Hepatic stellate cell (primary cell): ENCODE data around the gene PCNX3.

ENCODE experiments used
- DNase-seq: peaks from one replicate; pipeline ENCODE4 v3.0.0; 2011; ENCODE audit warnings: low spot score

PCNX3 gene

DNA sequence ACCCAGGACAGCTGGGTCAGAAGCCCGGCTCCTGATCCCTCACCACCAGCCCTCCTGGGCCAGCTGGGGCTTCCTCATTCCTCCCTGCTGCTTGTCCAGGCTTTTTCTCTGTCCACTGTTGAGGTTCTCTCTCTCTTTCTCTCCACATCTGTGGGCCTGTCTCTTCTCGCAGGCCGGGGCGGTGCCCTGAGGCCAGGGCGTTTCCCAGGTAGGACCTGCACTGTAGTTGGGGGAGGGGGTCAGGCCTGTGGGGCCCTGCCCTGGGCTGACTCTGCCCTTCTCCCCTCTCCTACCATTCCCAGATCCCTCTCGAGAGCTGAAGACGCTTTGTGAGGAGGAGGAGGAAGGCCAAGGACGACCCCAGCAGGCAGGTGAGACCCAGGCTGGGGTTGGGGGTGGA lies 34.8 kb upstream of the PCNX3 start:
- no peak for DNase-seq

DNA sequence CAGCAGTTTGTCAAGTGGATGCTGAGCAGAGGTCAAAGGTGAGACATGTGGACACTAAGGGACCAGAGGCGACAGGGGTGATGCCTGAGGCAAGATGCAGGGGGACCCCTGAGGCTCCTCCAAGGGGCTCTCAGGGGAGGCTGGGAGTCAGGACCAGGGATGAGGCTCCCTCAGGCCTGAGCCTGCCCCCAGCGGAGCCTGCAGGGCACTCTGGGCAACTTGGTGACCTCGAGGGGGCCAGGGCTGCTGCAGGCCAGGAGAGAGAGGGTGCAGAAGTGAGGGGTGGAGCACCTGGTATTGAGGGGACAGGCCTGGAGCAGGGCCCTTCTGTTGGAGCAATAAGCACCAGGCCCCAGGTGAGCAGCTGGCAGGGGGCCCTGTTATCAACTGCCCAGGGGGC lies 33.6 kb upstream of the PCNX3 start:
- no peak for DNase-seq

DNA sequence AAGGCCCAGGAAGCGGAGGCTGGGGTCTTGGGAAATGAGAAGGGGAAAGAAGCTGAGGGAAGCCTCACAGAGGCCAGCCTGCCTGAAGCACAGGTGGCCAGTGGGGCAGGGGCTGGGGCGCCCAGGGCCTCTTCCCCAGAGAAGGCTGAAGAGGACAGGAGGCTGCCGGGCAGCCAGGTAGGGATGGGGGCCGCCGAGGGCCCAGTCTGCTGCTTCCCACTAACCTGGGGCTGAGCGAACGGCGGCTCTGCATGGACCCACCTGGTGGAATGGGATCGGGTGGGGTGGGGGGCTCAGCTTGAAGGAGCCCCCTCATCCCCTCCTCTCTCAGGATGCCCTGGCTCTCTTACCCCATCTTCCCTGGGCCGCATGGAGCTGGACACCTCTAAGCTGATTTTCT lies 32.0 kb upstream of the PCNX3 start:
- no peak for DNase-seq

DNA sequence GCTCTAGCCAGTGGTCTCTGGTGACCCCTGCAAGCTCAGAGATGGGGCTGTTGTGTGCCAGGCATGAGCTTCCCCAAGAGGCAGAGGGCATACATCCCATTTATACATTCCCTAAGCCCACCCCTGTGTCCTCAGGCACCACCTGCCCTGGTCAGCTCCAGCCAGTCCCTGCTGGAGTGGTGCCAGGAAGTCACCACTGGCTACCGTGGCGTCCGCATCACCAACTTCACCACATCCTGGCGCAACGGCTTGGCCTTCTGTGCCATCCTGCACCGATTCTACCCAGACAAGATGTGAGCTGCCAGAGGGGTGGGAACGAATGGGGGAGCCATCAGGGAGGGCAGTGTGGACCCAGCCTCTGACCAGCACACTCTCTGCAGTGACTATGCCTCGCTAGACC lies 31.5 kb upstream of the PCNX3 start:
- DNase-seq = no peak

DNA sequence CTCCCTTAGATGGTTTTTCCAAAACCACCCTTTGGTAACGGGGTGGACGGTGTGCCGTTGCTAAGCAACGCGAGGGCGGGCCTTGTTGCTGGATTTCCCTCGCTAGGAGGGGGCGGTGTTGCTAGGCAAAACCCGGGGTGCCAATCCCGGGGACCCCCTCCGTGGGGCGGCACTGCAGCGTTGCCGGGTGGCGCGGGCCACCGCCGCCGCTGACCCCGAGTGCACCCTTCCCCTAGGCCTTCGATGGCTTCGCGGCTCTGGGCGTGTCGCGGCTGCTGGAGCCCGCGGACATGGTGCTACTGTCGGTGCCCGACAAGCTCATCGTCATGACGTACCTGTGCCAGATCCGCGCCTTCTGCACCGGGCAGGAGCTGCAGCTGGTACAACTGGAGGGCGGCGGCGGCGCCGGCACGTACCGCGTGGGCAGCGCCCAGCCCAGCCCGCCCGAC lies 30.8 kb upstream of the PCNX3 start:
- no peak for DNase-seq

DNA sequence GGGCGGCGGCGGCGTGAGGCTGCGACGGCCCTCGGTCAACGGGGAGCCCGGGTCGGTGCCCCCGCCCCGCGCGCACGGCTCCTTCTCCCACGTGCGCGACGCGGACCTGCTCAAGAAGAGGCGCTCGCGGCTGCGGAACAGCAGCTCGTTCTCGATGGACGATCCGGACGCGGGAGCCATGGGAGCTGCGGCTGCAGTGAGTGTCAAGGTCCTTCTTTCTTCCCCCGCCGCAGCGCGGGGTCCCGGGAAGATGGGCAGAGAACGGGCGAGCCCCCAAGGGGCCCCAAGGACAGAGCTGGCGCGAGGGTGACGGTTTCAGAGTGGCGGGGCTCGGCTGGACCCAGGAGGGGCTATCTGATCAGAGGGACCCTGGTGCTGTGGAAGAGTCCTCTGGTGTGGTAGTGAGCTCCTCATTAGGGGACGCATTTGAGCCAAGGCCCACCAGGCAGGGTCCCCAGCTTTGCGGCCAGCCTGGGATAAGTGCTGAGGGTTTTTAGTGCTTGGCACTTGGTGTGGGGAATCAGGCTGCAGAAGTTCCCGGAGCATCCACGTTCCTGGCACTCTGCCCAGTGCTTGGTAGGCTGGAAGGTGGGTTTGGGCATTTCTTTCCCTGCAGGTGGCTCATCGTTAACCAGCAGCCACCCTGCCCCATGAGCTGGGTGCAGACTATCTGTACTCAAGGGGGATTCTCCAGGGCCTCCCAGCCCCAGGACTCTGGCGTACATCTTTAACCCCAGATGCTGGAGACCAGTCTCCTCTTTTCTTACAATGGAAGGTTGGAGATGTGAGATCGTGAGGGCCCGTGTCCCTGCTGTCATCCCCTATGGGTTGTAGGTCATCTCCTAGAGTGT lies 30.0 kb upstream of the PCNX3 start:
- no peak for DNase-seq

DNA sequence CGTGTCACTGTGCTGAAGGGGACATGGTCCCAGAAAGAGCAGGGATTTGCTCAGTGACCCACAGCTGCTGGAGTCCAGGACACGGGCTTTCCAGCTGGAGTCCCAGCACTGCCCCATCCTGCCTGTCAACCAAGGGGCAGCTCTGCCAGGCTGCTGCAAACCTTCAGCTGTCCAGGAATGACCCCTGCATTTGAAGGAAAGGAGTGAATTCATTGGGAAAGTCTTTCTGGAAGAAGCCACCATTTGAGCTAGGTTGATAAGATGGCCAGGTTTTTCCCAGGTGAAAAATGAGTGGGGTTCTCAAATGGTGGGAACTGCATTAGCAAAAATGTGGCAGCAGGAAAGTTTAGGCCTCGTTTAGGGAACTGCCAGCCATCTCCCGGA lies 29.3 kb upstream of the PCNX3 start:
- no peak for DNase-seq

DNA sequence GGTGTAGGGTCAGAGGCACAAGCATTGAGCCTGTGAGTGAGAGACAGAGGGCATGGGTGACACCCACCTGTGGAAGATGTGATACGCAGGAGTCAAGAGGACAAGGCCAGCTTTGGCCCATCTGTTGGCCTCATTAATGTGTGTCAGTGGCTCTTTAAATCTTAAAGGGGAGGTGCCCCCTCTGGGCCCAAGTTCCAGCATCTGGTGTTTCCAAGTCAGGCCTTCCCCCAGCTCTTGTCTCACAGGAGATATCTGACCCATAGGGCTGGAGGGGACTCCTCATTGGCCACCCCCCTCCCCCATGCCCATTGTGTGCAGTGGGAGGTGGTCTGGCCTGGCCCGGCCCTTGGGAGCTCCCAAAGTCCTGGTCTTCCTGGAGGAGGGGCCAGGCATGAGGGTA lies 28.9 kb upstream of the PCNX3 start:
- peak; percentile 75 for DNase-seq

DNA sequence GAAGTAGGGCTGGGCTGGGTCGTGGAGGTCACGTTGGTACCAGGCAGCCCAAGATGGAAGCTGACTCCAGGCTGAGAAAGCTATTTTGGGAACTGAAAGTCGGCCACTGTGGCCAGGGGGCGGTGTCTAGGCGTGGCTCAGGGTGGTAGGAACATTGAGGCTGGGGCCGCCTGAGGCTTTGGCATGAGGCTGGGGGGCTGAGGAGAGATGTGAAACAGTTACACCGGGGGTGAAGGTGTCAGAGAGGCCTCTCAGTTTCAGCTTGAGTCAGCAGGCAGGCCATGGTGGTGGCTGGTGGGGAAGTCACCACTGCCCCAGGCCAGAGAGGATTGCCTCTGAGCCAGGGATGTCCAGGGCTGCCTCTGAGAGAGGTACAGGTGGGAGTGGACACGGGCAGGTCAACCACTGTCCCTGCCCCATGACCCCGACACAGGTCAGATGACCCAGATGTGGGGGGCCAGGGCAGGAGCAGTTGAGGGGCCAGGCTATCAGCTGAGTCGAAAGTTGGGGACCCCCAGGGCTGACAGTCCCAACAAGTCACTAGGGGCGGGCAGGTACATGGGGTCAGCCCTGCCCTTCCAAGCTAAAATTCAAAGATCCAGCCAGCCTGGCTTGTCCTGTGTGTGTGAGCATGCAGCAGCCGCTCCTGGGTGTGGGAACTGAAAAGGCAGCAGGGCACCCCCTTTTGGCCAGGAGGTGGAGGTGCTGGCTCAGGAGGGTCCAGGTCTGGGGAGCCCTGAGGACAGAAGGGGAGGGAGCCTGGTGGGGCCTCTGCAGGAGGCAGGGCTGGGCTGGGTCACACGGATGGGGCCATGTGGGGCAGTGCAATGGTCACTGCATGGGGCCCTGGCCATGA lies 27.1 kb upstream of the PCNX3 start:
- DNase-seq = peak; percentile 72

DNA sequence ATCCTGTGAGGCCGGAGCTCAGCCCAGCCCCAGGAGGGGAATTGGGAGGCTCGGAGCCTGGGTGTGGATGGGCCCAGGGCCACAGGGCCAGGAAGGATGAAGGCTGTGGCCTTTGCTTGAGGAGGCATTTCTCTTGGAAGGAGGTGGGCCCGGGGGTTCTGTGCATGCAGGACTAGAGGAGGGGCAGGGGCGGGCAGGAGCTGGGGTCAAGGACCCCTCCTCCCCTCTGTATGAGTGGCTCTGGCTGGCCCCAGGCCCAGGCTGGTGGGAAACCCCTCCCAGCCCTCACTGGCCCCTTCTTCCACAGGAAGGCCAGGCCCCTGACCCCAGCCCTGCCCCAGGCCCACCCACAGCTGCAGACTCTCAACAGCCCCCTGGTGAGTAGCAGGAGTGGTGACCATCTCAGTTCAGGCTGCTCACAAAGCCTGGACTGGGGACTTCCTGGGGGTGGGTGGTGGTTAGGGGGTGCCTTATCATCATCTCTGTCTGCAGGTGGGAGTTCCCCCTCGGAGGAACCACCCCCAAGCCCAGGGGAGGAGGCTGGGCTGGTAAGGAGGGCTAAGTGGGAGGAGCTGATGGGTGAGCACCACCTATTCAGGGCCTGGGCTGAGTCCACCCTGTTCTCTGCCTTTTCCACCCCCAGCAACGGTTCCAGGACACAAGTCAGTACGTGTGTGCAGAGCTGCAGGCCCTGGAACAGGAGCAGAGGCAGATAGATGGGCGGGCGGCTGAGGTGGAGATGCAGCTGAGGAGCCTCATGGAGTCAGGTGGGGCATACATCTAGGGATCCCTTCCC lies 25.9 kb upstream of the PCNX3 start:
- DNase-seq = no peak

DNA sequence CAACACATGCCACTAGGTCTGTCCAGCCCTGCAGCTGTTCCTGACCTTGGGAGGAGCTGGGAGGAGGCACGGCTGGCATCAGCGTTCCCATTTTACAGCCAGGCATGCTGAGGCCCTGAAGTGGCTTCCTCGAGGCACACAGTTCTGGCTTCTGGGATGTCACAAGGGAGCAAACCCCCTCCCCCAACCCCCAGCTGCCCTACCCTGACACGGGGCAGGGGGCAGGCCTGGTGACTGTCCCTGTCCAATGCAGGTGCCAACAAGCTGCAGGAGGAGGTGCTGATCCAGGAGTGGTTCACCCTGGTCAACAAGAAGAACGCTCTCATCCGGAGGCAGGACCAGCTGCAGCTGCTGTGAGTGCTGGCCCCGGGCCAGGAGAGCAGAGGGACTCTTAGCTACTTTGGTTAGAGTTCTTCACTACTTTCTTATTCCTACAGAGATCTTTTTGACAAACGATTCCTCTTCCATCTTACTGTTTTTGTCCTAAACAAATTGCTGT lies 25.3 kb upstream of the PCNX3 start:
- no peak for DNase-seq

DNA sequence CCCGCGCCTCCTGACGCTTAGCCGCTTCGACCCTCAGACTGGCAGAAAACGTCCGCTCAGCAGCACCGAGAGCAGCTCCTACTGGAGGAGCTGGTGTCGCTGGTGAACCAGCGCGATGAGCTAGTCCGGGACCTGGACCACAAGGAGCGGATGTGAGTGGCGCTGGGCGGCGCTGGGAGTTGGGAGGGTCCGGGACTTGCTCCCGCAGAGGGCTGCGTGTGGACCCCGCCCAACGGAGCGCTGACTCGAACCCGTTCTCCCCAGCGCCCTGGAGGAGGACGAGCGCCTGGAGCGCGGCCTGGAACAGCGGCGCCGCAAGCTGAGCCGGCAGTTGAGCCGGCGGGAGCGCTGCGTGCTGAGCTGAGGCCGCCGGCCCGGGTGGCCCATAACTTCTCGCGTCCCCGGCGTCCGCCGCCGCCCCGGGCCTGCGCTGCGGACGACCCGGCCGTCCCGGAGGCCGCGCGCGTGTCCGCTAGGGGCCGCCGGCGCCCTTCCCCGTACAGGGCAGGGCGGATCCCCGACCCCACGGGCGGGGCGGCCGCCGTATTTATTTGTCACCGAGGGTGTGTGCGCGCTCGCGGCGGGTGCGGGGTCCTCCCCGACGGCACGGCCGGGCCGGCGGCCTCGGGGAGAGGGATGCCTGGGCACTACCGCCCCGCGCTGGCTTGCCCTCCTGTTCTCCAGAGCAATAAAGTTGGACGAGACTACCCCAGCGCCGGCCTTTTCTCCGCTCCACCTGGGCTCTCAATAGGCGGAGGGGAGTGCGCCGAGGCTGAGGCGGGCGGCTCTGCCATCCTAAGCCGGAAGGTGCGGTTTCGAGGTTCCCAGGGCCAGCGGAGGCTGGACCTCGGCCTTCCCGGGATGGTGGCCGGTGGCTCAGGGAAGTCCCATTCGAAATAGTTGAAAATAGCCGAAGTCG lies 23.4 kb upstream of the PCNX3 start:
- no peak for DNase-seq

DNA sequence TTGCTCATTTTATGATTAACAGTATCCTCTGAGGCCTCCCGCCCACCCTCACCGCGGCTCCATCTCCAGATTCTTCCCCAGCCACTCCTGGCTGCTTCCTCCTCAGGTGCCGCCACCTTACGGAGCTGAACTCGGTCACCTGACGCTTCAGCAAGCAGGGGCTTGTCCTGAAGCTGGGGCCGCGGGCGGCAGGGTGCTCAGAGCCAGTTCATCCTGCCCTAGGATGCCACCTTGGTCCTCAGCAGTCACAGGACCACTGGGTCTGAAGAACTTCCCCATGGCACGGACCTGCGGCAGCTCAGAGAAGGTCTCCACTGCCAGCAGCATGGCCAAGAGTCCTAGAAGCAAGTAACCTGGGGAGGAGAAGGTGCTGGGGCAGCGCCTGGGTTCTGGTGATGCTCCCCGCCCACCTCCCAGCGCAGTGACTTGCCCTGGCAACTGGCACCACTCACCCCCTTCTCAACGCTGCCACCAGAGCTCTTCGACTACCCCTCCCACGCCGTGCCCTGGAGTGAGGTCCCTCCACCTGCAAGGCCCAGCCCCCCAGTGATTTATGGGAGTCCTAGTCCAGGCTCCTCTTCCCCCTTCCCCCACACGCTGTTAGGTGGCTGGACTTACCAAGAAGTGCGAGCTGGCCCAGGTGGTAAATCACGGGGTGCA lies 22.6 kb upstream of the PCNX3 start:
- no peak for DNase-seq

DNA sequence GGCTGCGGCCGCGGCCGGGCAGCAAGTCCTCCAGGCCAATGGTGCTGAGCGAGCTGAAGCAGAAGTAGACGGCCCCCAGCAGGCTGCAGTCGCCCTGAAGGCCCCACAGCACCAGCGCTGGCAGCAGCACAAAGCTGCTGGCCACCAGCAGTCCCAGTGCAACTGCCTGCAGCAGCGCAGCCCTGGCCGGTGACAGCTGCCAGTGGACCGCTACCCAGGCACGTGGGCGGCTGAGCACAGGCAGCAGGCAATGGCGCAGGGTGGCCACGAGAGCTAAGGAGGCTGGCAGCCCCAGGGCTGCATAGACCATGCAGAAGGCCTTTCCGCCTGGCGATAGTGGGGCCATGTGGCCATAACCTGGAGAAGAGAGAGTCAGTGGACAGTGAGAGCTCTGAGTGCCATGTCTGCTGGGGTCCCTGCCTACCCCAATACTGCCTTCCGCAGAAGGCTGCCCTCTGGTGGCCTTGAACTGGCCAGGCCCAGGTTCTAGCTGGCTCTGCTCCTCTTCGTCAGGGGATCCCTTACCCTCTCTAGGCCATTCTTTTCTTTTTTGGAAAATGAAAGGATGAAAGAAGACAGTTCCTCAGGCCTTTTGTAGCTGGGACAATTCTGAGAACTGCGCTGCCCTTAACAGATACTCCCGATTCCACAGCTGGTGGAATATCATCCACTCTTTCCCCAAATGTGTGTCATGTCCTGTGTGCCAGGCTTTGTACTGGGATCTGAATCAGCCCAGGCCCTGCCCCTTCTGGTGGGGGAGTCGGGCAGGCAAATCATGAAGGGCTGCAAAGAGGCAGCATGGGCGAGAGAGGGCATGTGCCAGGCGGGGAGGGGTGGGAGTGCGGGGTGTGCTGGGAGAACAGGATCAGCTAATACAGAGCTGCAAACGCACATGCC lies 21.8 kb upstream of the PCNX3 start:
- DNase-seq = no peak

DNA sequence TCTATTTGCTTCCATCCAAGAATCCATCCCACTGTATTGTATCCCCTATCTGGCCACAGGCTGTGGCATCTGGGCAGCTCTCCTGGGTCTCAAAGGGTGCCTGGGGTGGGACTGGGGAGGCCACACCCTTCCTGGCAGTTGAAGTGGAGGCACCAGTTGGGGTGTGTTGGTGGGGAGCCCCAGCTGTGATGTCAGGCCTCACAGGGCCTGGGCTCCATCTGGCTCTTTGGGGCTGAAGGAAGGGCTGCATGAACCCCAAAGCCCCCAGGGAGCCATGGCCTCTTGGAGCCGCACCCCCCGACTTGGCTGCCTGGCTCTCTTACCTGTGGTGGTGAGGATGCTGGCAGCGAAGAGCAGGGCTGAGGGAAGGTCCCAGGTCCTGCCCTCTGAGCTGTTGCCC lies 20.4 kb upstream of the PCNX3 start:
- DNase-seq = no peak

DNA sequence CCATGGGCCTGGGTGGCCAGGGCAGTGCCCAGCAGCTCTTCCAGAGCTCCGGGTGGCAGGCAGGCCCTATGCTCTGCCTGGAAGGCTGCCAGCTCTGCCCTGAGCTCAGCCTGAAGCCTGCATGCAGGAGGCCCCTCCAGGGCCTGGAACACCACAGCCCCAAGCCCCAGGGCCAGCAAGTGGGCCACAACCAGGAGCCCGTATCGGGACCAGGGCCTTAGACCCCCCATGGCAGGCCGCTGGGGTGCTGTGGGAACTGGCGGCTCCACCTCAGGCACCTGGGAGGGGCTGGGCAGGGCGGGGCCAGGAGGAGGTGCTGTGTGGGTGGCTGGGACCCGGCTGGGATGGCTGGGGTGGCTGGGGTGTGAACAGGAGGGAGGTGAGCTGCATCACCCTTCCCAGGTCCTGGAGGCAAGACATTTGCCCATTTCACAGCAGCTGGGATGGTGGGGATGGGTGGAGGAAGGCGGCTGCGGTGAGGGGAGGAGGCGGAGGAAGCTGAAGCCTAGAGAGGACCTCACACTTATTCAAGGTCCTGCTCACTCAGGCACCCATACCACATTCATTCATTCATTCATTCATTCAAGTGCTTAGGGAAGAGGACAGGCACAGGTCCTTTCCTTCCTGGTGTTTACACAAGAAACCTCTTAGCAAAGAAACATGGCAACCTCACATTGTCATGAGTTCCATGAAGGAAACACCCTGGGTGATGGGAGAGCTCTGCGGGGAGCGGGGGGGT lies 19.9 kb upstream of the PCNX3 start, which contains the start of gene KCNK7:
TSS of gene KCNK7 (minus strand) at position 258 of the 739 bp plus-strand sequence. CDS start at position 230, 28 bp downstream.
- no peak for DNase-seq

DNA sequence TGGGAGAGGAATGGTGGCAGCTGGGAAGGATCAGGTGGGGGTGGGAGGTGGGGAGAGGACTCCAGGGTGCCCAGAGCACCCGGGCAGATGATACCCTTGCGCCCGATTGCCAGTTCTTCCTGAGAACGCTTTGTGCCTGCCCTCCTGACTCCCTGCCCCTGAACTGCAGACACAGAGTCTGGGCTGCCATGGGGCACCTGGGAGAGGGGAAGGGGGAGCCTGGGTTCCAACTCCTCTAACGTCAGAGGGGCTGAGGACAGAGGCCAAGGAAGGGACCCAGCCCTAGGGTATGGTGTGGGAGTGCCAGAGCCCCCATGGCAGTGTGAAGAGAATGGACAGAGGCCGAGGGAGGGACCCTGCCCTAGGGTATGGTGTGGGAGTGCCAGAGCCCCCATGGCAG lies 19.1 kb upstream of the PCNX3 start:
- no peak for DNase-seq

DNA sequence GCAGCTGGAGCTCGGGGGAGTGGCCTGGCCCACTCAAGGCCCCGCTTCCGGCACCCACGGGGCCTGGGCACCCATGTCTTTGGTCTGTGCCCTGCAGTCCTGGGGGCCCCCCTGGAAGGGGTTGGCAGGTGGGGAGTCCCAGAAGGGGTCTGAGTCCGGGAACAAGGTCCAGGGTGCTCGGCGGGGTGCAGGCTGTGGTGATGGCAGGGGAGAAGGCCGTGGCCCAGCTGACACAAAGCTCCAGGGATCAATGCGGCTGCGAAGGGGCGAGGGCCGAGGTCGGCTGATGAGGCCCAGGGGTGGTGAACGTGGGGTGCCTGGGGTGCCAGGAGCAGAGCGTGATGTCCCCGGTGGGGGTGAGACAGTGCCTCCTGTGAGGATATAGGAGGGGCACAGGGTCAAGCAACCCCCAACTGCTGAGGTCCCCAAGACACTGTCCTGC lies 17.3 kb upstream of the PCNX3 start:
- no peak for DNase-seq
